OCI-LY7 (cell line): ENCODE data around the gene OR2V2. TPM values are rescaled to one million over a fixed set of nuclear protein-coding genes. Genes with fewer than 3 reads are reported as not detected.
"Not testable (repeated sequence)": the region's sequence is repeated elsewhere in the genome, so short reads cannot be mapped to it uniquely, and the experiment has no call there.

Experiments used
- BruUV-seq: library from RNA; stranded (reverse); fragments of 400-500 nt; replicated peaks from 2 replicates; lab custom pipeline; 2021; lab: Mats Ljungman, UMichigan
- CTCF ChIA-PET: fragments of 300-600 bp; sonication (Branson Sonifier 250); formaldehyde crosslinking; loops from one replicate; lab custom pipeline; 2022; ENCODE audit warnings: antibody characterized with exemption; ENCODE audit not compliant: unreplicated experiment; lab: Charles Lee
- POLR2A ChIA-PET: fragments of 300-600 bp; sonication (Branson Sonifier 250); formaldehyde crosslinking; loops from one replicate; lab custom pipeline; 2022; ENCODE audit warnings: antibody characterized with exemption; lab: Charles Lee
- DNase-seq: peaks from one replicate; pipeline ENCODE4 v3.0.0-alpha.2; 2015; ENCODE audit warnings: low spot score
- H2AFZ ChIP-seq: fragments of 200-600 bp; sonication (generic), shearing (Covaris generic); 2 replicates; pipeline ENCODE4 v1.6.1; 2014; ENCODE audit warnings: mild to moderate bottlenecking, antibody characterized with exemption, low read length, moderate library complexity
- H3K27ac ChIP-seq: fragments of 200-600 bp; sonication (generic); 2 replicates; pipeline ENCODE4 v1.5.1; 2014; ENCODE audit warnings: mixed run types, low read depth, mild to moderate bottlenecking, moderate library complexity, low read length, inconsistent platforms; ENCODE audit not compliant: poor library complexity, severe bottlenecking
- H3K36me3 ChIP-seq: fragments of 200-600 bp; sonication (generic); 2 replicates; pipeline ENCODE4 v1.6.1; 2014; ENCODE audit warnings: mild to moderate bottlenecking, antibody characterized with exemption, low read length, moderate library complexity, mixed read lengths; ENCODE audit not compliant: insufficient read depth
- H3K4me1 ChIP-seq: fragments of 200-600 bp; sonication (generic); 2 replicates; pipeline ENCODE4 v1.5.1; 2014; ENCODE audit warnings: mild to moderate bottlenecking, low read length; ENCODE audit not compliant: insufficient read depth, poor library complexity, severe bottlenecking
- H3K4me2 ChIP-seq: fragments of 200-600 bp; sonication (generic); 2 replicates; pipeline ENCODE4 v1.6.1; 2014; ENCODE audit warnings: mild to moderate bottlenecking, low read length
- H3K4me3 ChIP-seq: fragments of 200-600 bp; sonication (generic); 2 replicates; pipeline ENCODE4 v1.5.1; 2014; ENCODE audit warnings: mild to moderate bottlenecking, low read depth, low read length; ENCODE audit not compliant: poor library complexity, severe bottlenecking
- H3K79me2 ChIP-seq: fragments of 200-600 bp; sonication (generic); 2 replicates; pipeline ENCODE4 v1.6.1; 2016; ENCODE audit warnings: low read depth, mild to moderate bottlenecking, low read length, moderate library complexity, mixed read lengths; ENCODE audit not compliant: insufficient read depth
- H3K9me2 ChIP-seq: fragments of 200-600 bp; sonication (generic); 2 replicates; pipeline ENCODE4 v1.6.1; 2016; ENCODE audit warnings: mild to moderate bottlenecking, low read length, mixed read lengths; ENCODE audit not compliant: insufficient read depth
- H3K9me3 ChIP-seq: fragments of 200-600 bp; sonication (generic); 2 replicates; pipeline ENCODE4 v1.6.1; 2014; ENCODE audit warnings: mild to moderate bottlenecking, mixed run types, low read length, mixed read lengths
- H4K20me1 ChIP-seq: fragments of 200-600 bp; sonication (generic); 2 replicates; pipeline ENCODE4 v1.6.1; 2014; ENCODE audit warnings: mild to moderate bottlenecking, antibody characterized with exemption, low read length, moderate library complexity, mixed read lengths; ENCODE audit not compliant: insufficient read depth
- CTCF ChIP-seq: fragments of 200-600 bp; sonication (generic); conservative IDR thresholded peaks from 2 replicates; pipeline ENCODE4 v1.5.1; 2014; ENCODE audit warnings: mild to moderate bottlenecking, antibody characterized with exemption, low read length, moderate library complexity, mixed read lengths
- EZH2phosphoT487 ChIP-seq: fragments of 200-600 bp; sonication (generic); IDR thresholded peaks from 2 replicates; pipeline ENCODE4 v1.6.1; 2018; ENCODE audit warnings: low read depth, borderline replicate concordance, mild to moderate bottlenecking, mixed run types, antibody characterized with exemption, low read length, moderate library complexity, mixed read lengths
- intact Hi-C: fragments of 100-400 bp; cut with micrococcal nuclease; formaldehyde crosslinking; loops from one replicate; pipeline ENCODE4 v1.10.0; 2022; ENCODE audit not compliant: unreplicated experiment
- total RNA-seq, 2 experiments: library from RNA; depleted of rRNA in 1 of 2; stranded (reverse); fragments of >200 nt in 1 of 2; shearing (Covaris generic) in 1 of 2; gene quantifications; 2 replicates each; pipeline ENCODE4 v1.2.3, GENCODE V29; 2014 to 2022

OR2V2 gene
- total RNA-seq, 2 experiments from 2014 or later = 0.06 TPM; not detected in 1

DNA sequence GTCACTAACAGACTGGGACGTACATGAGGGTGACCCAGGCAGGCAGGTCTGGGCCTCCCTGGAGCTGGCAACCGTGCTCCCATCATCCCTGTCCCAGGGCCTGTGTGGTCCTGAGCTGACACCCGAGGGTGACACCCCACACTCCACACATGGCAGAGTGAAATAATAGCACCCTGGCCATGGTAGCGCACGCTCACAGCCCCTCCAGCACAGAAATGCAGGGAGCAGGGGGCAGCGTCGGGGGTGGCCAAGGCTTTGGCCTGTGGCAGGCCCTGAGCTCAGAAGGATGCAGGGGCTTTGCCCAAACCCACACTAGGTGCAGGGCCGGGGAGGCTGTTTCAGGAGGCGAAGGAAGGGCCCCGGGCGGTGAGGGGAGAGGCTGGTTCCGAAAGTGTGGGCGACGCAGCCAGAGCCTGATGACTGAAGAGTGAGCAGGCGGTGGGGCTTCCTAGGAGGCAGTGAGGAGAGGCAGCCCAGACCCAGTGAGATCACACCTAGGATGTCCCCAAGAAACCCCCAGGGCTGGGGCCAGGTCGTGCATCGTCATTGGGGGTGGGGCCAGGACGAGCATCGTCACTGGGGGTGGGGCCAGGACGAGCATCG is 12.9 kb downstream of the OR2V2 start:
- no TSS peak for BruUV-seq
- no peaks in the 10 kb centered on the region for H3K9me3 ChIP-seq
- H3K9me2 ChIP-seq = no peaks in the 10 kb centered on the region
- peak; percentile 66 for DNase-seq
- H3K4me1 ChIP-seq = peaks cover 39% of the 10 kb centered on the region
- ChIA-PET CTCF (no interaction called here), POLR2A (interaction anchor here (1.1 to 1.4 kb wide), 2 partner anchors 12 to 24 kb away, joined by 3 to 4 read pairs; no protein-coding TSS in a partner anchor)
- H4K20me1 ChIP-seq = no peaks in the 10 kb centered on the region
- H3K4me3 ChIP-seq = peak overlapping the region; percentile 48
- intact Hi-C loops = loop anchor here (1.0 kb wide), 1 partner anchor 24 kb away; no protein-coding TSS in a partner anchor
- no peak for TF ChIP-seq EZH2phosphoT487
- no peak for TF ChIP-seq CTCF
- peak overlapping the region; percentile 76; the same call in 1 of the 2 replicates for H2AFZ ChIP-seq
- H3K4me2 ChIP-seq = peak overlapping the region; percentile 70
- no peaks in the 10 kb centered on the region for H3K36me3 ChIP-seq
- H3K27ac ChIP-seq = peak overlapping the region; percentile 80
- no peaks in the 10 kb centered on the region for H3K79me2 ChIP-seq

- H4K20me1 ChIP-seq, H3K36me3 ChIP-seq, CTCF ChIA-PET, H3K9me3 ChIP-seq, H3K9me2 ChIP-seq, BruUV-seq, H3K79me2 ChIP-seq: not testable (repeated sequence)
- Histone ChIP-seq H3K4me2 (peak overlapping the region; percentile 78), H3K4me1 (peaks cover 45% of the 10 kb centered on the region), H3K4me3 (peak overlapping the region; percentile 62), H2AFZ (peak overlapping the region; percentile 77), H3K27ac (peak overlapping the region; percentile 68)
- intact Hi-C loops = loop anchor here (1.0 kb wide), 1 partner anchor 23 kb away; no protein-coding TSS in a partner anchor
- POLR2A ChIA-PET = interaction anchor here (0.6 to 1.3 kb wide), 5 partner anchors 9 to 370 kb away, joined by 3 to 6 read pairs (median 4); partner anchors contain the start of gene TRIM41
- DNase-seq = peak; percentile 59
Observed at GRCh38 chr5:181160755-181161533, 13.6 kb downstream of the OR2V2 start.

DNA sequence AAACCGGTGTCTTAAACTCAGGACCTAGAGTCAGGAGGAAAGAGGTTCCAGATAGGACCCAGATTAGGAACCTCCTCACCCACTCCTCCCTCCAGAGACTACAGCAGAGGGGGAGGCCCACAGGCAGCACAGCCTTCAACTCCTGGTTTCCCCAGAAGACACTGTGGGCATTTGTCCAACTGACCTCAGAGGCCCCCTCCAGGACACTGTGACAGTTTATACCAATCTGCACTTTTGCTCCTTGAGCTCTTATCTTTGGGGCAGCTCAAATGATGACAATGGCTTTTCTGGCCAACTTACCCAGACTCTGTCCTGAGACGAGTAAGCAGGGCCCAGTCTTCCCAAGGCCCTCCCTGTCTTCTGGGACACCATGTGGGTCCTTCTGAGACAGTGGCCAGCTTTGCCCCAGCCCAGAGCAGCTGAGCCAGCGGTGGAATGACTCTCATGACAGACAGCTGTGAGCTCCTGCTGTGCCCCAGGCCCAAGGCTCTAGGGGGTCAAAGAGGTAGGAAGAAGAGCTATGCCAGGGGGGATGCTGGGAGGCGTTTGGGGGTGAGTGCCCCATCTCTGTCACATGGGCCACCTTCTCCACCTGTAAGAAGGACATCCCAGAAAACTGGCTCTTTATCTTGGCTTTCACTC is 14.3 kb downstream of the OR2V2 start:
- intact Hi-C loops = no loop called here
- peak overlapping the region; percentile 62 for H3K4me3 ChIP-seq
- peak overlapping the region; percentile 68 for H3K27ac ChIP-seq
- peak overlapping the region; percentile 77 for H2AFZ ChIP-seq
- ChIA-PET CTCF (interaction anchor here (0.6 kb wide), 1 partner anchor 75 kb away, joined by 3 read pairs; no protein-coding TSS in a partner anchor), POLR2A (interaction anchor here (0.6 to 1.3 kb wide), 5 partner anchors 10 to 370 kb away, joined by 3 to 6 read pairs (median 4); partner anchors contain the start of gene TRIM41)
- H3K9me2 ChIP-seq = no peaks in the 10 kb centered on the region
- no peaks in the 10 kb centered on the region for H3K36me3 ChIP-seq
- no peaks in the 10 kb centered on the region for H3K9me3 ChIP-seq
- H4K20me1 ChIP-seq = no peaks in the 10 kb centered on the region
- H3K79me2 ChIP-seq = no peaks in the 10 kb centered on the region
- no TSS peak for BruUV-seq
- peak overlapping the region; percentile 78 for H3K4me2 ChIP-seq
- TF ChIP-seq CTCF (no peak), EZH2phosphoT487 (no peak)
- no peak for DNase-seq
- peaks cover 48% of the 10 kb centered on the region for H3K4me1 ChIP-seq
